ENCODE results near the gene MED9. TPM values are rescaled to one million over a fixed set of nuclear protein-coding genes. Genes with fewer than 3 reads are reported as not detected.
"Not testable (repeated sequence)": the region's sequence is repeated elsewhere in the genome, so short reads cannot be mapped to it uniquely, and the experiment has no call there.

MED9 gene
- total RNA-seq, 5 donors from 2014 or later (not counting 1 experiment from before 2014, with no cell fraction given): 16.6 to 20.3 (median 19.1) TPM

- ChIA-PET POLR2A (no interaction called here), CTCF (no interaction called here)
- no peak overlapping the region for H3K27ac Mint-ChIP-seq
- H3K4me1 Mint-ChIP-seq: no peaks in the 10 kb centered on the region
- H3K27me3 Mint-ChIP-seq: peaks cover 11 to 20% of the 10 kb centered on the region in 2 donors
- no peak overlapping the region for H3K4me3 ChIP-seq (ENCODE audit: control insufficient read depth in 1 of 2, extremely low read depth in 1 of 2, low read length in 1 of 2)
- WGBS (ENCODE audit: insufficient coverage): 76% methylated on average over 10 of the region's 15 CpGs
- H3K27me3 ChIP-seq (replicated peaks in 1 of 2; ENCODE audit: control insufficient read depth in 2 of 2, extremely low read depth in 1 of 2, insufficient read depth in 2 of 2, low read length in 1 of 2): peaks cover 0 to 14% of the 10 kb centered on the region in 2 experiments
- no peaks in the 10 kb centered on the region for H3K4me1 ChIP-seq (ENCODE audit: control insufficient read depth in 1 of 2, extremely low read depth in 1 of 2, insufficient read depth in 2 of 2, low read length in 2 of 2)
- H3K36me3 Mint-ChIP-seq: no peaks in the 10 kb centered on the region
- no peaks in the 10 kb centered on the region for H3K9me3 ChIP-seq
- DNase-seq: no peak
- H3K36me3 ChIP-seq (ENCODE audit: control insufficient read depth in 2 of 2, extremely low read depth in 1 of 2, insufficient read depth in 1 of 2, low read length in 1 of 2): no peaks in the 10 kb centered on the region
- H3K27ac ChIP-seq (ENCODE audit: low read length): no peak overlapping the region
- peaks cover 0 to 6% (median 0%) of the 10 kb centered on the region in 3 donors for H3K9me3 Mint-ChIP-seq
- no peak for ATAC-seq (replicated peaks in 1 of 4)
- no peak overlapping the region for H3K4me3 Mint-ChIP-seq
Observed at GRCh38 chr17:17462048-17462824, 14.6 kb upstream of the MED9 start.

- Histone ChIP-seq H3K4me1 (ENCODE audit: control insufficient read depth in 1 of 2, extremely low read depth in 1 of 2, insufficient read depth in 2 of 2, low read length in 2 of 2) (no peaks in the 10 kb centered on the region), H3K27me3 (replicated peaks in 1 of 2; ENCODE audit: control insufficient read depth in 2 of 2, extremely low read depth in 1 of 2, insufficient read depth in 2 of 2, low read length in 1 of 2) (peaks cover 0 to 18% of the 10 kb centered on the region in 2 experiments), H3K4me3 (ENCODE audit: control insufficient read depth in 1 of 2, extremely low read depth in 1 of 2, low read length in 1 of 2) (no peak overlapping the region), H3K36me3 (ENCODE audit: control insufficient read depth in 2 of 2, extremely low read depth in 1 of 2, insufficient read depth in 1 of 2, low read length in 1 of 2) (no peaks in the 10 kb centered on the region), H3K27ac (ENCODE audit: low read length) (no peak overlapping the region), H3K9me3 (no peaks in the 10 kb centered on the region)
- ATAC-seq (replicated peaks in 1 of 4): no peak
- CTCF ChIA-PET: no interaction called here
- Mint-ChIP-seq H3K4me1 (no peaks in the 10 kb centered on the region), H3K27ac (peak overlapping the region in 1 of 2 donors; percentile 16), H3K27me3 (peaks cover 11 to 27% of the 10 kb centered on the region in 2 donors), H3K36me3 (no peaks in the 10 kb centered on the region), H3K4me3 (no peak overlapping the region), H3K9me3 (peaks cover 0 to 6% (median 0%) of the 10 kb centered on the region in 3 donors)
- 66% methylated on average over 3 of the region's 6 CpGs for WGBS (ENCODE audit: insufficient coverage)
- DNase-seq: no peak
- POLR2A ChIA-PET: no interaction called here
Observed at GRCh38 chr17:17463821-17464220, 13.0 kb upstream of the MED9 start.

GRCh38 chr17:17465878-17466277, 10.9 kb upstream of the MED9 start:
- H3K27me3 ChIP-seq (replicated peaks in 1 of 2; ENCODE audit: control insufficient read depth in 2 of 2, extremely low read depth in 1 of 2, insufficient read depth in 2 of 2, low read length in 1 of 2): peaks cover 0 to 30% of the 10 kb centered on the region in 2 experiments
- H3K36me3 Mint-ChIP-seq; H3K36me3 ChIP-seq (ENCODE audit: control insufficient read depth in 2 of 2, extremely low read depth in 1 of 2, insufficient read depth in 1 of 2, low read length in 1 of 2); H3K27ac Mint-ChIP-seq; H3K4me3 ChIP-seq (ENCODE audit: control insufficient read depth in 1 of 2, extremely low read depth in 1 of 2, low read length in 1 of 2); H3K9me3 Mint-ChIP-seq; H3K4me1 ChIP-seq (ENCODE audit: control insufficient read depth in 1 of 2, extremely low read depth in 1 of 2, insufficient read depth in 2 of 2, low read length in 2 of 2); H3K27ac ChIP-seq (ENCODE audit: low read length); ATAC-seq (replicated peaks in 1 of 4); H3K9me3 ChIP-seq; H3K4me3 Mint-ChIP-seq; H3K4me1 Mint-ChIP-seq; DNase-seq: not testable (repeated sequence)
- POLR2A ChIA-PET: interaction anchor here in 1 of 2 donors (0.6 kb wide), 1 partner anchor 100 kb away, joined by 3 read pairs; no protein-coding TSS in a partner anchor
- H3K27me3 Mint-ChIP-seq: peaks cover 11 to 33% of the 10 kb centered on the region in 2 donors
- CTCF ChIA-PET: interaction anchor here in 1 of 2 donors (1.0 kb wide), 1 partner anchor 23 kb away, joined by 3 read pairs; no protein-coding TSS in a partner anchor
- no CpG with 5 or more reads among the region's 1 CpG for WGBS (ENCODE audit: insufficient coverage)

GRCh38 chr17:17466511-17466910, 10.3 kb upstream of the MED9 start:
- H3K4me3 Mint-ChIP-seq: no peak overlapping the region
- no peak overlapping the region for H3K27ac ChIP-seq (ENCODE audit: low read length)
- H3K36me3 ChIP-seq (ENCODE audit: control insufficient read depth in 2 of 2, extremely low read depth in 1 of 2, insufficient read depth in 1 of 2, low read length in 1 of 2): no peaks in the 10 kb centered on the region
- H3K9me3 ChIP-seq: no peaks in the 10 kb centered on the region
- H3K27ac Mint-ChIP-seq: no peak overlapping the region
- no peaks in the 10 kb centered on the region for H3K4me1 Mint-ChIP-seq
- 20% methylated on average over 1 of the region's 5 CpGs for WGBS (ENCODE audit: insufficient coverage)
- CTCF ChIA-PET: interaction anchor here in 1 of 2 donors (1.0 kb wide), 1 partner anchor 23 kb away, joined by 3 read pairs; no protein-coding TSS in a partner anchor
- H3K4me1 ChIP-seq (ENCODE audit: control insufficient read depth in 1 of 2, extremely low read depth in 1 of 2, insufficient read depth in 2 of 2, low read length in 2 of 2): no peaks in the 10 kb centered on the region
- ATAC-seq (replicated peaks in 1 of 4): no peak
- peaks cover 11 to 38% of the 10 kb centered on the region in 2 donors for H3K27me3 Mint-ChIP-seq
- H3K9me3 Mint-ChIP-seq: no peaks in the 10 kb centered on the region
- DNase-seq: no peak
- POLR2A ChIA-PET: interaction anchor here in 1 of 2 donors (0.7 kb wide), 1 partner anchor 202 kb away, joined by 3 read pairs; no protein-coding TSS in a partner anchor
- no peaks in the 10 kb centered on the region for H3K36me3 Mint-ChIP-seq
- no peak overlapping the region for H3K4me3 ChIP-seq (ENCODE audit: control insufficient read depth in 1 of 2, extremely low read depth in 1 of 2, low read length in 1 of 2)
- peaks cover 0 to 32% of the 10 kb centered on the region in 2 experiments for H3K27me3 ChIP-seq (replicated peaks in 1 of 2; ENCODE audit: control insufficient read depth in 2 of 2, extremely low read depth in 1 of 2, insufficient read depth in 2 of 2, low read length in 1 of 2)

- POLR2A ChIA-PET: interaction anchor here in 1 of 2 donors (0.7 kb wide), 1 partner anchor 202 kb away, joined by 3 read pairs; no protein-coding TSS in a partner anchor
- Mint-ChIP-seq H3K9me3 (no peaks in the 10 kb centered on the region), H3K4me1 (no peaks in the 10 kb centered on the region), H3K27me3 (peaks cover 11 to 40% of the 10 kb centered on the region in 2 donors), H3K4me3 (no peak overlapping the region), H3K36me3 (no peaks in the 10 kb centered on the region), H3K27ac (no peak overlapping the region)
- Histone ChIP-seq H3K4me1 (ENCODE audit: control insufficient read depth in 1 of 2, extremely low read depth in 1 of 2, insufficient read depth in 2 of 2, low read length in 2 of 2) (no peaks in the 10 kb centered on the region), H3K9me3 (no peaks in the 10 kb centered on the region), H3K27me3 (replicated peaks in 1 of 2; ENCODE audit: control insufficient read depth in 2 of 2, extremely low read depth in 1 of 2, insufficient read depth in 2 of 2, low read length in 1 of 2) (peaks cover 0 to 28% of the 10 kb centered on the region in 2 experiments), H3K4me3 (ENCODE audit: control insufficient read depth in 1 of 2, extremely low read depth in 1 of 2, low read length in 1 of 2) (no peak overlapping the region), H3K27ac (ENCODE audit: low read length) (no peak overlapping the region), H3K36me3 (ENCODE audit: control insufficient read depth in 2 of 2, extremely low read depth in 1 of 2, insufficient read depth in 1 of 2, low read length in 1 of 2) (no peaks in the 10 kb centered on the region)
- DNase-seq (no peak), ATAC-seq (replicated peaks in 1 of 4) (no peak)
- 78% methylated on average over 5 of the region's 5 CpGs for WGBS (ENCODE audit: insufficient coverage)
- CTCF ChIA-PET: no interaction called here
Observed at GRCh38 chr17:17467016-17467415, 9.8 kb upstream of the MED9 start.

- H3K27ac ChIP-seq (ENCODE audit: low read length): no peak overlapping the region
- ChIA-PET CTCF (interaction anchor here in 1 of 2 donors (0.5 kb wide), 1 partner anchor 130 kb away, joined by 6 read pairs; no protein-coding TSS in a partner anchor), POLR2A (no interaction called here)
- H3K4me3 ChIP-seq (ENCODE audit: control insufficient read depth in 1 of 2, extremely low read depth in 1 of 2, low read length in 1 of 2): no peak overlapping the region
- no peak overlapping the region for H3K27ac Mint-ChIP-seq
- no peaks in the 10 kb centered on the region for H3K9me3 Mint-ChIP-seq
- no peaks in the 10 kb centered on the region for H3K36me3 ChIP-seq (ENCODE audit: control insufficient read depth in 2 of 2, extremely low read depth in 1 of 2, insufficient read depth in 1 of 2, low read length in 1 of 2)
- peaks cover 0 to 28% of the 10 kb centered on the region in 2 experiments for H3K27me3 ChIP-seq (replicated peaks in 1 of 2; ENCODE audit: control insufficient read depth in 2 of 2, extremely low read depth in 1 of 2, insufficient read depth in 2 of 2, low read length in 1 of 2)
- ATAC-seq (replicated peaks in 1 of 4): no peak
- no peak overlapping the region for H3K4me3 Mint-ChIP-seq
- DNase-seq: no peak
- H3K4me1 Mint-ChIP-seq: no peaks in the 10 kb centered on the region
- WGBS (ENCODE audit: insufficient coverage): 80% methylated on average over 4 of the region's 5 CpGs
- H3K9me3 ChIP-seq: no peaks in the 10 kb centered on the region
- no peaks in the 10 kb centered on the region for H3K4me1 ChIP-seq (ENCODE audit: control insufficient read depth in 1 of 2, extremely low read depth in 1 of 2, insufficient read depth in 2 of 2, low read length in 2 of 2)
- H3K36me3 Mint-ChIP-seq: no peaks in the 10 kb centered on the region
- H3K27me3 Mint-ChIP-seq: peaks cover 11 to 43% of the 10 kb centered on the region in 2 donors
Observed at GRCh38 chr17:17467720-17468119, 9.1 kb upstream of the MED9 start.
